HL-60/S4 treated with phorbol 12-myristate 13-acetate at 8.2 ng/mL for 4 days and 3 days (cell line): ENCODE data around the gene SIX2.

Experiments
- in situ Hi-C: fragments of 300-500 bp; cut with MboI; formaldehyde crosslinking; loops from 2 replicates; pipeline ENCODE4 v1.15.0; 2022; ENCODE audit warnings: low sequenced_read_pairs

Gene SIX2

DNA sequence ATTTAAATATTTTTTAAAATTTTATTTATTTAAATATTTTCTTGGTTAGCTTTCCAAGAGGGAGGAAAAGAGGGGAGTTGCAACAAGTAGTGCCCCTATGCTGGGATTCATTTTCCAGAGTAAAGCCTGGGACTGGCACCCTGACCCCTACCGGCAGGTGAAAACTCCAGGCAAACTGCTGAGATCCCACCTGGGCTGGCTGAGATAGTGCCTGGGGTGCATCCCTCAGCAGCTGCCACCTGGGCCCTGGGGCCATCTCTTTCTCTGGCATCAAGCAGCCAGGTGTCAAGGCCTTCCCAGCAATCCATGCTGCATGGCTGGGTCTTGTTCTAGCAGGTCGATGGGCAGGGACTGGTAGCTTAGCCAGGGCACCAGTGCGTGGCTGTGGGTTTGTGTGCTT is 6.6 kb downstream of the SIX2 start:
- in situ Hi-C loops, result no loop called here

- in situ Hi-C loops, result no loop called here
These were observed 7.3 kb downstream of the SIX2 start for GRCh38 chr2:45001869-45002385.

DNA sequence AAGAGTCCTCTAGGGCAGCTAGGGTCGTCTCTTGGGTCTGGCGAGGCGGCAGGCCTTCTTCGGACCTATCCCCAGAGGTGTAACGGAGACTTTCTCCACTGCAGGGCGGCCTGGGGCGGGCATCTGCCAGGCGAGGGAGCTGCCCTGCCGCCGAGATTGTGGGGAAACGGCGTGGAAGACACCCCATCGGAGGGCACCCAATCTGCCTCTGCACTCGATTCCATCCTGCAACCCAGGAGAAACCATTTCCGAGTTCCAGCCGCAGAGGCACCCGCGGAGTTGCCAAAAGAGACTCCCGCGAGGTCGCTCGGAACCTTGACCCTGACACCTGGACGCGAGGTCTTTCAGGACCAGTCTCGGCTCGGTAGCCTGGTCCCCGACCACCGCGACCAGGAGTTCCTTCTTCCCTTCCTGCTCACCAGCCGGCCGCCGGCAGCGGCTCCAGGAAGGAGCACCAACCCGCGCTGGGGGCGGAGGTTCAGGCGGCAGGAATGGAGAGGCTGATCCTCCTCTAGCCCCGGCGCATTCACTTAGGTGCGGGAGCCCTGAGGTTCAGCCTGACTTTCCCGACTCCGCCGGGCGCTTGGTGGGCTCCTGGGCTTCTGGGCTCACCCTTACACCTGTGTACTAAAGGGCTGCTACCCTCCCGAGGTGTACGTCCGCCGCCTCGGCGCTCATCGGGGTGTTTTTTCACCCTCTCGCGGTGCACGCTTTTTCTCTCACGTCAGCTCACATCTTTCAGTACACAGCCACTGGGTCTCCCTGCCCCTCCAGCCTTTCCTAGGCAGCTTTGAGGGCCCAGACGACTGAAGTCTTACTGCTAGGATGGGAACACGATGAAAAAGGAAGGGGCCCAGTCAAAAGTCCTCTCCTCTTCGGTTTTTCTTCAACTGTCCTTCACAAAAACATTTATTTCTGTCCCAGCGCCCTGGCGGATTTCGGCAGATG is 8.1 kb downstream of the SIX2 start:
- in situ Hi-C loops, result no loop called here

DNA sequence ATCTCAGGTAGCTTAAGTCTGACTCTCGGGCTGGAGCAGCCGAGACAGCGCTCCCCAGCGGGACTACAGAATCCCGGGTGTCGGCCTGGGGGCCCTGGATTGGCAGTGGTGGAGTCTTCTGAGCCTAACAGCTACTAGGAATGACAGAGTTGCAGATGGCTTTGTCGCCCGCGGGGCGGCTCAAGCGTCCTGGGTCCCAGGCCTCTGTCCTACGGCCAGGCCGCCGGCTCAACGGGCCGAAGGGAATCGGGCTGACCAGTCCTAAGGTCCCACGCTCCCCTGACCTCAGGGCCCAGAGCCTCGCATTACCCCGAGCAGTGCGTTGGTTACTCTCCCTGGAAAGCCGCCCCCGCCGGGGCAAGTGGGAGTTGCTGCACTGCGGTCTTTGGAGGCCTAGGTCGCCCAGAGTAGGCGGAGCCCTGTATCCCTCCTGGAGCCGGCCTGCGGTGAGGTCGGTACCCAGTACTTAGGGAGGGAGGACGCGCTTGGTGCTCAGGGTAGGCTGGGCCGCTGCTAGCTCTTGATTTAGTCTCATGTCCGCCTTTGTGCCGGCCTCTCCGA is 8.8 kb downstream of the SIX2 start:
- in situ Hi-C loops, result no loop called here

GRCh38 chr2:44999540-44999939 is 9.7 kb downstream of the SIX2 start:
- in situ Hi-C loops, result loop anchor here (25.0 kb wide), 1 partner anchor 588 kb away; no protein-coding TSS in a partner anchor

- in situ Hi-C loops, result loop anchor here (25.0 kb wide), 1 partner anchor 589 kb away; no protein-coding TSS in a partner anchor
These were observed 11.3 kb downstream of the SIX2 start for GRCh38 chr2:44997963-44998362.

GRCh38 chr2:44996356-44996755 is 12.9 kb downstream of the SIX2 start:
- in situ Hi-C loops, result loop anchor here (25.0 kb wide), 1 partner anchor 591 kb away; no protein-coding TSS in a partner anchor

DNA sequence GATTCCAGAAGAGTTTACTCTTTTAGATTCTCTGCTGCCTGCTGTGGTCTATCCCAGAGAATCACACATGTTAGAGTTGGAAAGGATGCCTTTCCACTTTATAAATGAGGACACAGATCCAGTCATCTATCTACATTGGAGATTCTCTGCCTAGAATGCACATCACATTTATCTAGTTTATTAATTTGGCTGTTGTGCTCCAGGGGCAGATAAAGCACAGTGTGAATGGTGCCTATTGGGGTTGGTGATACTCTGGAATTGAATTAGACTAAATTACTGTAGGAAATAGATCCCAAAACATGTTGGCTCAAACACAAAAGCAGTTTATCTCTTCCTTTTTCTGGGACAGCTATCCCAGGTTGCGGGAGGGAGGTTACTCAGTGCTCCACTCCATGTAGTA is 14.9 kb downstream of the SIX2 start:
- in situ Hi-C loops, result loop anchor here (25.0 kb wide), 1 partner anchor 593 kb away; no protein-coding TSS in a partner anchor

DNA sequence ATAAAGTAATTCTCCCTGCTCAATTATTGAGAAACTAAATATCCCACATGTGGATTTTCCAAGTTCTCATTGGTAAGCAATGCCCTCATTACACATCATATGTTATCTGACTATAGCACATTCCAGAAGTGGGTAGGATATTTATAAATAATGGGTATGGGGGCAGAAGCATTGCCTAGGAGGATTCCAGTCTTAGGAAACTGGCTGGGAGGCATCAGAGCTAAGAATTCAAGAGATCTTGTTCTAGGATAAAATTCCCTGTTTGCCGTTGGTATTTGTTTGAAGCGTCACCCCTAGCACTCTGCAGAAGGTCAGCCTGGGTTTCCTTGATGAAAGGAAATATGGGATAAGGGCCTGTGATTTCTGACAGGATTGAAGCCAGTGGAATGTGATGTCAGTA is 20.1 kb downstream of the SIX2 start:
- in situ Hi-C loops, result loop anchor here (10.0 to 25.0 kb wide), 2 partner anchors 506 to 598 kb away; no protein-coding TSS in a partner anchor

DNA sequence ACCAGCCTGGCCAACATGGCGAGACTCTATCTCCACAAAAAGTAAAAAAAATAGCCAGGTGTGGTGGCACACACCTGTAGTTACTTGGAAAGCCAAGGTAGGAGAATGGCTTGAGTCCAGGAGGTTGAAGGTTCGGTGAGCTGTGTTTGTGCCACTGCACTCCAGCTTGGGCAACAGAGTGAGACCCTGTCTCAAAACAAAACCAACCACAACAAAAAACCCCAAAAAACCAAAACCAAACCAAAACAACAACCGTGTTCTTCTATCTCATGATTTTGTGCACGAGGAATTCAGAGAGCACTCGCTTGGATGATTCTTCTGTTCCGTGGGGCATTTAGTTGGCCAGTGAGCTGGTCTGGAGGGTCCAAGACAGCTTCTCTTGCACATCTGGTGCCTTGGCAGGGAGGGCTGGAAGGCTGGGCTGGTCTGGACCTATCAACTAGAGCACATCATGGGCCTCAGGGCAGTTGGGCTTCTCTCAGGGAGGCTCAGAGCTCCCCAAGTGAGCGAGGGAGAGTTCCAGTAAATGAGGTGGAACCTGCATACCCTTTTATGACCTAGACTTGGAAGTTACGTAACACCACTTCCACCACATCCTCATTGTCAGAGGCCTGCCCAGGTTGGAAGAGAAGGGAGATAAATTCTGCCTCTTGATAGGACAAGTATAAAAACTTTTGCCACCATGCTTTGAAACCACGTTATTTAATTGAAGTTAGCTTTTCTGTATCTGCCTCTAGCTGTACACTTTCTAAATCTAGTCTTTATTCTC is 25.2 kb downstream of the SIX2 start:
- in situ Hi-C loops, result loop anchor here (10.0 to 25.0 kb wide), 2 partner anchors 511 to 603 kb away; no protein-coding TSS in a partner anchor

DNA sequence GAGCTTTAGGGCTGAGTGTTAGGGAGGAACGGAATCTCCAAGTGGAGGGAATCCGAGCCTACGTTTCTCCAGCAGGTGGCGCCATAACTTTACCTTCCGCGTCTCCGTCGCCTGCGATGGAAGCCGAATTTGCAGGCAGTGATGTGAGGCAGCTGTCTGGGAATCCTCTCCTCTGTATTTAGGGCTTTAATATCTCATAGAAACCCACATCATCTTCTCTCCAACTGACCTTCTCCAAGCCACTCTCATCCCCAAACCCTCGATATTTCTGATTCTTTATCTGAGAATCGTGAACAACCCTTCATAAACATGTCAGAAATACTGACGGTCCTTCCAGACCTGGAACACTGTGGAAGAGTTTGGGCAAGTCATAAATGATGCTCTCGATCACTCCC is 27.5 kb downstream of the SIX2 start:
- in situ Hi-C loops, result loop anchor here (10.0 to 25.0 kb wide), 2 partner anchors 513 to 606 kb away; no protein-coding TSS in a partner anchor

- in situ Hi-C loops, result loop anchor here (10.0 to 25.0 kb wide), 2 partner anchors 514 to 606 kb away; no protein-coding TSS in a partner anchor
These were observed 28.2 kb downstream of the SIX2 start for GRCh38 chr2:44980751-44981713.

GRCh38 chr2:44979581-44979980 is 29.7 kb downstream of the SIX2 start:
- in situ Hi-C loops, result loop anchor here (25.0 kb wide), 1 partner anchor 608 kb away; no protein-coding TSS in a partner anchor

GRCh38 chr2:44975571-44976450 is 33.4 kb downstream of the SIX2 start:
- in situ Hi-C loops, result loop anchor here (25.0 kb wide), 1 partner anchor 611 kb away; no protein-coding TSS in a partner anchor

GRCh38 chr2:44974064-44974715 is 35.1 kb downstream of the SIX2 start:
- in situ Hi-C loops, result loop anchor here (25.0 kb wide), 2 partner anchors 487 to 937 kb away; no protein-coding TSS in a partner anchor

- in situ Hi-C loops, result loop anchor here (25.0 kb wide), 2 partner anchors 486 to 936 kb away; no protein-coding TSS in a partner anchor
These were observed 36.3 kb downstream of the SIX2 start for GRCh38 chr2:44972771-44973535.
